H9 (cell line): ENCODE data around the gene GNB4. TPM values are rescaled to one million over a fixed set of nuclear protein-coding genes. Genes with fewer than 3 reads are reported as not detected.

Experiments used
- DNase-seq: peaks from one replicate; pipeline ENCODE4 v3.0.0-alpha.2; 2017
- H2AFZ ChIP-seq: one replicate; pipeline ENCODE4 v1.6.1; 2013; ENCODE audit warnings: mild to moderate bottlenecking, low read length, control low read depth, moderate library complexity
- H2AK5ac ChIP-seq: 2 replicates; pipeline ENCODE4 v1.6.1; 2013; ENCODE audit warnings: low read length, control low read depth, mixed read lengths; ENCODE audit not compliant: insufficient read length
- H2BK120ac ChIP-seq: one replicate; pipeline ENCODE4 v1.6.1; 2013; ENCODE audit warnings: low read depth, mild to moderate bottlenecking, low read length, control low read depth, inconsistent platforms; ENCODE audit not compliant: poor library complexity, severe bottlenecking
- H2BK12ac ChIP-seq: 2 replicates; pipeline ENCODE4 v1.6.1; 2013; ENCODE audit warnings: low read length, control low read depth, mixed read lengths, low read depth; ENCODE audit not compliant: insufficient read length
- H2BK15ac ChIP-seq: 2 replicates; pipeline ENCODE4 v1.6.1; 2013; ENCODE audit warnings: low read depth, low read length, control low read depth
- H2BK20ac ChIP-seq: one replicate; pipeline ENCODE4 v1.6.1; 2013; ENCODE audit warnings: low read depth, mild to moderate bottlenecking, low read length, control low read depth, inconsistent platforms; ENCODE audit not compliant: poor library complexity, severe bottlenecking
- H2BK5ac ChIP-seq: 2 replicates; pipeline ENCODE4 v1.6.1; 2013; ENCODE audit warnings: low read length, control low read depth, mixed read lengths; ENCODE audit not compliant: insufficient read length
- H3K14ac ChIP-seq: 2 replicates; pipeline ENCODE4 v1.6.1; 2013; ENCODE audit warnings: low read length, control low read depth; ENCODE audit not compliant: insufficient read depth
- H3K18ac ChIP-seq: 2 replicates; pipeline ENCODE4 v1.6.1; 2013; ENCODE audit warnings: low read depth, mild to moderate bottlenecking, mixed read lengths, low read length, control low read depth; ENCODE audit not compliant: insufficient read length
- H3K23ac ChIP-seq: 2 replicates; pipeline ENCODE4 v1.6.1; 2013; ENCODE audit warnings: low read length, control low read depth, mixed read lengths, low read depth; ENCODE audit not compliant: insufficient read length
- H3K23me2 ChIP-seq: 2 replicates; pipeline ENCODE4 v1.6.1; 2013; ENCODE audit warnings: low read depth, mild to moderate bottlenecking, mixed read lengths, low read length, control low read depth; ENCODE audit not compliant: insufficient read length, poor library complexity, severe bottlenecking
- H3K27ac ChIP-seq: 2 replicates; pipeline ENCODE4 v1.5.1; 2013; ENCODE audit warnings: low read length, control low read depth, mixed read lengths, low read depth; ENCODE audit not compliant: insufficient read length
- H3K27me3 ChIP-seq: 2 replicates; pipeline ENCODE4 v1.6.1; 2013; ENCODE audit warnings: low read length, control low read depth, inconsistent platforms; ENCODE audit not compliant: insufficient read depth
- H3K4ac ChIP-seq: 2 replicates; pipeline ENCODE4 v1.6.1; 2013; ENCODE audit warnings: low read depth, mild to moderate bottlenecking, control low read depth, inconsistent platforms, low read length, moderate library complexity
- H3K4me1 ChIP-seq: 2 replicates; pipeline ENCODE4 v1.6.1; 2013; ENCODE audit warnings: low read length, control low read depth, inconsistent platforms; ENCODE audit not compliant: insufficient read depth
- H3K4me2 ChIP-seq: 2 replicates; pipeline ENCODE4 v1.6.1; 2013; ENCODE audit warnings: low read length, control low read depth, mixed read lengths; ENCODE audit not compliant: insufficient read length, insufficient read depth
- H3K56ac ChIP-seq: 2 replicates; pipeline ENCODE4 v1.6.1; 2013; ENCODE audit warnings: low read depth, mild to moderate bottlenecking, mixed read lengths, low read length, control low read depth; ENCODE audit not compliant: insufficient read length
- H3K79me1 ChIP-seq: 2 replicates; pipeline ENCODE4 v1.6.1; 2013; ENCODE audit warnings: low read depth, mild to moderate bottlenecking, moderate library complexity, low read length, control low read depth, inconsistent platforms; ENCODE audit not compliant: insufficient read depth, poor library complexity, severe bottlenecking
- H3K79me2 ChIP-seq: 2 replicates; pipeline ENCODE4 v1.6.1; 2013; ENCODE audit warnings: low read length, control low read depth, inconsistent platforms; ENCODE audit not compliant: insufficient read depth
- H3K9ac ChIP-seq: 2 replicates; pipeline ENCODE4 v1.6.1; 2013; ENCODE audit warnings: low read length, control low read depth, mixed read lengths; ENCODE audit not compliant: insufficient read length; ENCODE audit errors: extremely low read depth
- H3K9me3 ChIP-seq: one replicate; pipeline ENCODE4 v1.6.1; 2013; ENCODE audit warnings: low read depth, low read length, inconsistent platforms; ENCODE audit not compliant: control insufficient read depth
- H3T11ph ChIP-seq: one replicate; pipeline ENCODE4 v1.6.1; 2013; ENCODE audit warnings: mild to moderate bottlenecking, low read length, control low read depth, inconsistent platforms
- H4K20me1 ChIP-seq: one replicate; pipeline ENCODE4 v1.6.1; 2013; ENCODE audit not compliant: control insufficient read depth, insufficient read length, insufficient read depth
- H4K5ac ChIP-seq: 2 replicates; pipeline ENCODE4 v1.6.1; 2013; ENCODE audit warnings: low read depth, mild to moderate bottlenecking, mixed read lengths, low read length, control low read depth; ENCODE audit not compliant: insufficient read length
- H4K8ac ChIP-seq: replicated peaks from 2 replicates; pipeline ENCODE4 v1.6.1; 2013; ENCODE audit warnings: low read length, control low read depth, mixed read lengths, low read depth; ENCODE audit not compliant: insufficient read length
- H4K91ac ChIP-seq: 2 replicates; pipeline ENCODE4 v1.6.1; 2013; ENCODE audit warnings: low read depth, mild to moderate bottlenecking, moderate library complexity, mixed read lengths, low read length, control low read depth; ENCODE audit not compliant: insufficient read length
- H3K27ac Mint-ChIP-seq, 3 experiments: 2 replicates in 2 of 3; 3 replicates in 1 of 3; pipeline ENCODE4 v1.8.0; 2020 to 2021; ENCODE audit warnings: mixed read lengths in 3 of 3, mild to moderate bottlenecking in 1 of 3, moderate library complexity in 1 of 3
- H3K27me3 Mint-ChIP-seq: 2 replicates; pipeline ENCODE4 v1.8.0; 2021; ENCODE audit warnings: low read depth, mild to moderate bottlenecking, moderate library complexity, mixed read lengths
- H3K36me3 Mint-ChIP-seq, 3 experiments: 2 replicates in 2 of 3; 3 replicates in 1 of 3; pipeline ENCODE4 v1.8.0; 2020 to 2021; ENCODE audit warnings: low read depth in 3 of 3, mixed read lengths in 3 of 3; ENCODE audit not compliant: insufficient read depth in 1 of 3
- H3K4me1 Mint-ChIP-seq, 2 experiments: 2 replicates each; pipeline ENCODE4 v1.8.0; 2020; ENCODE audit warnings: mixed read lengths in 2 of 2
- H3K4me3 Mint-ChIP-seq, 2 experiments: 2 replicates in 1 of 2; 3 replicates in 1 of 2; pipeline ENCODE4 v1.8.0; 2020 to 2021; ENCODE audit warnings: mild to moderate bottlenecking in 2 of 2, mixed read lengths in 2 of 2, moderate library complexity in 1 of 2
- H3K9me3 Mint-ChIP-seq, 2 experiments: 2 replicates in 1 of 2; 3 replicates in 1 of 2; pipeline ENCODE4 v1.8.0; 2020; ENCODE audit warnings: mild to moderate bottlenecking in 2 of 2, mixed read lengths in 2 of 2, moderate library complexity in 1 of 2
- total RNA-seq: library from RNA; stranded (reverse); gene quantifications from 2 replicates; pipeline ENCODE4 v1.2.1, GENCODE V29; 2021
- TF ChIP-seq, protein P1 (sequence below): fragments of 200-600 bp; sonication (generic); conservative IDR thresholded peaks from 3 replicates; pipeline ENCODE4 v1.8.0; 2021; ENCODE audit warnings: antibody characterized with exemption, mild to moderate bottlenecking

The GNB4 gene
- total RNA-seq, 1 experiment from 2014 or later: 25.0 TPM

DNA sequence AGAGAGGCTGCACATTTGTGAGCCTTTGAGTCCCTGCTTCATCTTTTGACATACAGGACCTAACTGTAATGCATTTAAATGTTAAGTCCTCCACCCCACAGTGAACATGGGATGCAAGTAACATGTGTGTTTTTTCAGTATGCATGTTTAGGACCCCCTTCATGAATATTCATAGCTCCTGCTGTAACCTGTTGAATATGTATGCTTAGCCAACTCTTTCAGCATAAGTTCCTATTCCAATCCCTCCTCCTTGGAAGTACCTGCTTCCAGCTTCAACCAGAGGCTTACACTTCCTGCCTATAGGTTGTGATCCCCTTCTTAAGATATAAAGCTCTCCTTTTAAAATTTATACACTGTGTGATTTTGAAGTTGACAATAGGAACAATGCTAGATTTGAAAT is 36.9 kb upstream of the GNB4 start:
- Mint-ChIP-seq H3K9me3 (peaks cover 7 to 20% of the 10 kb centered on the region in 2 experiments), H3K4me1 (no peaks in the 10 kb centered on the region), H3K4me3 (no peak overlapping the region), H3K36me3 (peaks cover 0 to 5% (median 3%) of the 10 kb centered on the region in 3 experiments; a peak in 5 of 7 replicates), H3K27me3 (no peaks in the 10 kb centered on the region; the same call in 1 of the 2 replicates), H3K27ac (no peak overlapping the region)
- H3K23ac ChIP-seq: no peak overlapping the region
- H2BK15ac ChIP-seq: no peak overlapping the region
- TF ChIP-seq, protein P1, sequence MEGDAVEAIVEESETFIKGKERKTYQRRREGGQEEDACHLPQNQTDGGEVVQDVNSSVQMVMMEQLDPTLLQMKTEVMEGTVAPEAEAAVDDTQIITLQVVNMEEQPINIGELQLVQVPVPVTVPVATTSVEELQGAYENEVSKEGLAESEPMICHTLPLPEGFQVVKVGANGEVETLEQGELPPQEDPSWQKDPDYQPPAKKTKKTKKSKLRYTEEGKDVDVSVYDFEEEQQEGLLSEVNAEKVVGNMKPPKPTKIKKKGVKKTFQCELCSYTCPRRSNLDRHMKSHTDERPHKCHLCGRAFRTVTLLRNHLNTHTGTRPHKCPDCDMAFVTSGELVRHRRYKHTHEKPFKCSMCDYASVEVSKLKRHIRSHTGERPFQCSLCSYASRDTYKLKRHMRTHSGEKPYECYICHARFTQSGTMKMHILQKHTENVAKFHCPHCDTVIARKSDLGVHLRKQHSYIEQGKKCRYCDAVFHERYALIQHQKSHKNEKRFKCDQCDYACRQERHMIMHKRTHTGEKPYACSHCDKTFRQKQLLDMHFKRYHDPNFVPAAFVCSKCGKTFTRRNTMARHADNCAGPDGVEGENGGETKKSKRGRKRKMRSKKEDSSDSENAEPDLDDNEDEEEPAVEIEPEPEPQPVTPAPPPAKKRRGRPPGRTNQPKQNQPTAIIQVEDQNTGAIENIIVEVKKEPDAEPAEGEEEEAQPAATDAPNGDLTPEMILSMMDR: no peak
- H3K27ac ChIP-seq: no peak overlapping the region
- no peak overlapping the region for H2BK12ac ChIP-seq
- no peaks in the 10 kb centered on the region for H4K20me1 ChIP-seq
- H2AFZ ChIP-seq: no peak overlapping the region
- no peak overlapping the region for H3K4me2 ChIP-seq
- H2BK20ac ChIP-seq: no peak overlapping the region
- H3K27me3 ChIP-seq: no peaks in the 10 kb centered on the region
- H3T11ph ChIP-seq: no peak overlapping the region
- H2AK5ac ChIP-seq: no peak overlapping the region
- DNase-seq: no peak
- no peak overlapping the region for H4K5ac ChIP-seq
- no peak overlapping the region for H3K14ac ChIP-seq
- H3K79me2 ChIP-seq: no peaks in the 10 kb centered on the region
- H3K9ac ChIP-seq: no peak overlapping the region
- no peak overlapping the region for H2BK5ac ChIP-seq
- H3K79me1 ChIP-seq: no peaks in the 10 kb centered on the region
- no peak overlapping the region for H4K91ac ChIP-seq
- no peak overlapping the region for H3K18ac ChIP-seq
- no peak overlapping the region for H3K4ac ChIP-seq
- no peaks in the 10 kb centered on the region for H3K23me2 ChIP-seq
- no peaks in the 10 kb centered on the region for H3K4me1 ChIP-seq
- H2BK120ac ChIP-seq: no peak overlapping the region
- no peaks in the 10 kb centered on the region for H3K9me3 ChIP-seq
- H3K56ac ChIP-seq: no peak overlapping the region
- H4K8ac ChIP-seq: no peak overlapping the region
